Right atrium auricular region (tissue), 2 donors: Measurements from ENCODE around the gene ACKR1. TPM values are rescaled to one million over a fixed set of nuclear protein-coding genes. Genes with fewer than 3 reads are reported as not detected.

Source experiments
- DNase-seq: peaks from one replicate; pipeline ENCODE4 v3.0.0-alpha.2; 2019; ENCODE audit warnings: low spot score
- H3K27ac ChIP-seq, 2 donors: fragments of 200-600 bp; sonication (generic); 1 replicate in 1 of 2; 2 replicates in 1 of 2; pipeline ENCODE4 v1.5.1; 2016 to 2019
- H3K27me3 ChIP-seq, 2 donors: fragments of 200-600 bp; sonication (generic); one replicate each; pipeline versions ENCODE4 v1.5.1 to v1.6.0; 2017 to 2019
- H3K36me3 ChIP-seq: fragments of 200-600 bp; sonication (generic); one replicate; pipeline ENCODE4 v1.5.1; 2016
- H3K4me1 ChIP-seq, 2 donors: fragments of 200-600 bp; sonication (generic); one replicate each; pipeline versions ENCODE4 v1.5.1 to v1.6.0; 2017 to 2019
- H3K4me3 ChIP-seq, 2 donors: fragments of 200-600 bp; sonication (generic); 1 replicate in 1 of 2; 2 replicates in 1 of 2; pipeline ENCODE4 v1.5.1; 2017 to 2019; ENCODE audit warnings: mild to moderate bottlenecking in 1 of 2, moderate library complexity in 1 of 2
- H3K9me3 ChIP-seq, 2 donors: fragments of 200-600 bp; sonication (generic); one replicate each; pipeline ENCODE4 v1.5.1; 2019
- total RNA-seq, 2 donors: library from RNA; depleted of rRNA; stranded (reverse); fragments of >200 nt; gene quantifications; one replicate each; pipeline ENCODE4 v1.1.0, GENCODE V29; 2016
- TF ChIP-seq, protein P1 (sequence below), 2 donors: fragments of 200-600 bp; sonication (generic); IDR thresholded peaks; one replicate each; pipeline ENCODE4 v1.5.1; 2019; ENCODE audit warnings: antibody characterized with exemption in 2 of 2

ACKR1 gene
- total RNA-seq, 2 donors from 2014 or later: 13.3 to 13.8 TPM

DNA sequence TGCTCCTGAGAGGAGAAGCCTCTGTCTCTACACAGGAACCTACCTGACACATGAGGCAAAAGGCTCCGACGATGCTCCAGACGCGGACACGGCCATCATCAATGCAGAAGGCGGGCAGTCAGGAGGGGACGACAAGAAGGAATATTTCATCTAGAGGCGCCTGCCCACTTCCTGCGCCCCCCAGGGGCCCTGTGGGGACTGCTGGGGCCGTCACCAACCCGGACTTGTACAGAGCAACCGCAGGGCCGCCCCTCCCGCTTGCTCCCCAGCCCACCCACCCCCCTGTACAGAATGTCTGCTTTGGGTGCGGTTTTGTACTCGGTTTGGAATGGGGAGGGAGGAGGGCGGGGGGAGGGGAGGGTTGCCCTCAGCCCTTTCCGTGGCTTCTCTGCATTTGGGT, 3.9 kb upstream of the ACKR1 start:
- no peaks in the 10 kb centered on the region for H3K27me3 ChIP-seq
- no peak overlapping the region for H3K27ac ChIP-seq
- TF ChIP-seq, protein P1, sequence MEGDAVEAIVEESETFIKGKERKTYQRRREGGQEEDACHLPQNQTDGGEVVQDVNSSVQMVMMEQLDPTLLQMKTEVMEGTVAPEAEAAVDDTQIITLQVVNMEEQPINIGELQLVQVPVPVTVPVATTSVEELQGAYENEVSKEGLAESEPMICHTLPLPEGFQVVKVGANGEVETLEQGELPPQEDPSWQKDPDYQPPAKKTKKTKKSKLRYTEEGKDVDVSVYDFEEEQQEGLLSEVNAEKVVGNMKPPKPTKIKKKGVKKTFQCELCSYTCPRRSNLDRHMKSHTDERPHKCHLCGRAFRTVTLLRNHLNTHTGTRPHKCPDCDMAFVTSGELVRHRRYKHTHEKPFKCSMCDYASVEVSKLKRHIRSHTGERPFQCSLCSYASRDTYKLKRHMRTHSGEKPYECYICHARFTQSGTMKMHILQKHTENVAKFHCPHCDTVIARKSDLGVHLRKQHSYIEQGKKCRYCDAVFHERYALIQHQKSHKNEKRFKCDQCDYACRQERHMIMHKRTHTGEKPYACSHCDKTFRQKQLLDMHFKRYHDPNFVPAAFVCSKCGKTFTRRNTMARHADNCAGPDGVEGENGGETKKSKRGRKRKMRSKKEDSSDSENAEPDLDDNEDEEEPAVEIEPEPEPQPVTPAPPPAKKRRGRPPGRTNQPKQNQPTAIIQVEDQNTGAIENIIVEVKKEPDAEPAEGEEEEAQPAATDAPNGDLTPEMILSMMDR (IDR thresholded peaks at IDR 0.05): no peak
- H3K9me3 ChIP-seq: no peaks in the 10 kb centered on the region
- no peak overlapping the region for H3K4me3 ChIP-seq
- DNase-seq: no peak
- H3K4me1 ChIP-seq: no peaks in the 10 kb centered on the region
- no peaks in the 10 kb centered on the region for H3K36me3 ChIP-seq

DNA sequence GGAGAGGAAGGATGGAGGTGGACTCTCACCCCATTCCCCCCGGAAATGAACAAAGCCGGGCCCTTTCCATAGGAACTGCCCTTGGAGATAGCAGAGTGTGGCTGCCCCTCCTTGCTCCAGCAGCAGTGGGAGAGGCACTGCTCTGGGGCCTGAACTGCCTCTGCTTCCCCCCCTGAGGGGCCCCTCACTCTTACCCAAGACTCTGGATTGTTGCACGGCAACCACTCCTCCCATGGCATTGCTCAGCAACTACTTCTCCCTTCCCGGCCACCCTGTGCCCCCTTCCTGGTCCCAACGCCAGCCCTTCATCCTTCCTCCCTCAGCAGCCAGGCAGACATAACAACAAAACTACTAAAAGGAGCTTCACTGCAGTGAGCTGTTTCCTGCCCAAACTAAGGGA, 3.0 kb upstream of the ACKR1 start:
- Histone ChIP-seq H3K4me1 (no peaks in the 10 kb centered on the region), H3K9me3 (no peaks in the 10 kb centered on the region), H3K27ac (no peak overlapping the region), H3K36me3 (no peaks in the 10 kb centered on the region), H3K27me3 (no peaks in the 10 kb centered on the region), H3K4me3 (no peak overlapping the region)
- DNase-seq: no peak
- TF ChIP-seq, protein P1 (IDR thresholded peaks at IDR 0.05): no peak

- TF ChIP-seq, protein P1 (IDR thresholded peaks at IDR 0.05): no peak
- Histone ChIP-seq H3K4me3 (no peak overlapping the region), H3K36me3 (no peaks in the 10 kb centered on the region), H3K27me3 (no peaks in the 10 kb centered on the region), H3K4me1 (no peaks in the 10 kb centered on the region), H3K9me3 (no peaks in the 10 kb centered on the region), H3K27ac (no peak overlapping the region)
- DNase-seq: no peak
Measured at GRCh38 chr1:159203610-159204009, 1.1 kb upstream of the ACKR1 start.

- no peak for DNase-seq
- H3K36me3 ChIP-seq: no peaks in the 10 kb centered on the region
- H3K27me3 ChIP-seq: no peaks in the 10 kb centered on the region
- no peaks in the 10 kb centered on the region for H3K4me1 ChIP-seq
- H3K9me3 ChIP-seq: no peaks in the 10 kb centered on the region
- TF ChIP-seq, protein P1 (IDR thresholded peaks at IDR 0.05): no peak
- no peak overlapping the region for H3K27ac ChIP-seq
- H3K4me3 ChIP-seq: no peak overlapping the region
Measured at GRCh38 chr1:159205225-159205624, 550 bp downstream of the ACKR1 start.

GRCh38 chr1:159206110-159206509, 1.4 kb downstream of the ACKR1 start:
- Histone ChIP-seq H3K4me1 (no peaks in the 10 kb centered on the region), H3K27ac (no peak overlapping the region), H3K4me3 (peak overlapping the region in 1 of 2 donors; percentile 1), H3K9me3 (no peaks in the 10 kb centered on the region), H3K27me3 (no peaks in the 10 kb centered on the region), H3K36me3 (no peaks in the 10 kb centered on the region)
- TF ChIP-seq, protein P1 (IDR thresholded peaks at IDR 0.05): no peak
- no peak for DNase-seq

GRCh38 chr1:159207080-159207479, 2.4 kb downstream of the ACKR1 start:
- H3K36me3 ChIP-seq: no peaks in the 10 kb centered on the region
- H3K9me3 ChIP-seq: no peaks in the 10 kb centered on the region
- TF ChIP-seq, protein P1 (IDR thresholded peaks at IDR 0.05): no peak
- no peaks in the 10 kb centered on the region for H3K27me3 ChIP-seq
- no peaks in the 10 kb centered on the region for H3K4me1 ChIP-seq
- no peak overlapping the region for H3K4me3 ChIP-seq
- no peak for DNase-seq
- H3K27ac ChIP-seq: no peak overlapping the region
